A673 (cell line): ENCODE data around the gene GLYR1. TPM values are rescaled to one million over a fixed set of nuclear protein-coding genes. Genes with fewer than 3 reads are reported as not detected.

Source experiments
- BruUV-seq: library from RNA; stranded (reverse); fragments of 400-500 nt; replicated peaks from 2 replicates; lab custom pipeline; 2021; lab: Mats Ljungman, UMichigan
- CTCF ChIA-PET: fragments of 300-600 bp; sonication (Branson Sonifier 250); formaldehyde crosslinking; loops from one replicate; lab custom pipeline; 2022; ENCODE audit warnings: antibody characterized with exemption; lab: Charles Lee
- POLR2A ChIA-PET: fragments of 300-600 bp; sonication (Branson Sonifier 250); formaldehyde crosslinking; loops from one replicate; lab custom pipeline; 2022; ENCODE audit warnings: antibody characterized with exemption; ENCODE audit not compliant: low non-redundant PET; lab: Charles Lee
- DNase-seq: peaks from one replicate; pipeline ENCODE4 v3.0.0-alpha.2; 2015; ENCODE audit warnings: low spot score
- H3K27ac ChIP-seq: fragments of 200-600 bp; sonication (generic); 2 replicates; pipeline ENCODE4 v1.5.1; 2016; ENCODE audit warnings: mixed run types, low read depth, mild to moderate bottlenecking, mixed read lengths, antibody characterized with exemption, low read length; ENCODE audit not compliant: poor library complexity, severe bottlenecking
- H3K27me3 ChIP-seq: fragments of 200-600 bp; sonication (generic); replicated peaks from 2 replicates; pipeline ENCODE4 v1.6.1; 2017; ENCODE audit warnings: mixed run types, low read depth, mild to moderate bottlenecking, mixed read lengths, antibody characterized with exemption, low read length; ENCODE audit not compliant: insufficient read depth, poor library complexity
- H3K36me3 ChIP-seq: fragments of 200-600 bp; sonication (generic); 2 replicates; pipeline ENCODE4 v1.6.1; 2016; ENCODE audit warnings: mixed run types, mild to moderate bottlenecking, mixed read lengths, antibody characterized with exemption, low read length; ENCODE audit not compliant: insufficient read depth, poor library complexity, severe bottlenecking
- H3K4me1 ChIP-seq: fragments of 200-600 bp; sonication (generic); 2 replicates; pipeline ENCODE4 v1.6.1; 2017; ENCODE audit warnings: mixed run types, mild to moderate bottlenecking, mixed read lengths, antibody characterized with exemption, low read length; ENCODE audit not compliant: insufficient read depth, poor library complexity, severe bottlenecking
- H3K4me3 ChIP-seq: fragments of 200-600 bp; sonication (generic); 2 replicates; pipeline ENCODE4 v1.5.1; 2016; ENCODE audit warnings: low read depth, mixed run types, mild to moderate bottlenecking, mixed read lengths, low read length; ENCODE audit not compliant: poor library complexity, severe bottlenecking
- H3K9me3 ChIP-seq: fragments of 200-600 bp; sonication (generic); 2 replicates; pipeline ENCODE4 v1.6.1; 2016; ENCODE audit warnings: mixed run types, low read depth, mild to moderate bottlenecking, mixed read lengths, antibody characterized with exemption, low read length; ENCODE audit not compliant: poor library complexity, severe bottlenecking
- EZH2 ChIP-seq: fragments of 200-600 bp; sonication (generic); IDR thresholded peaks from 2 replicates; pipeline ENCODE4 v1.6.1; 2017; ENCODE audit warnings: borderline replicate concordance, low read depth, mild to moderate bottlenecking, mixed read lengths, antibody characterized with exemption, low read length; ENCODE audit not compliant: poor library complexity, severe bottlenecking
- intact Hi-C: fragments of 100-400 bp; cut with micrococcal nuclease; formaldehyde crosslinking; loops from one replicate; pipeline ENCODE4 v1.10.0; 2022; ENCODE audit not compliant: unreplicated experiment
- total RNA-seq: library from RNA; stranded (reverse); gene quantifications from 2 replicates; pipeline ENCODE4 v1.2.3, GENCODE V29; 2021
- TF ChIP-seq, protein P1 (sequence below): fragments of 300-800, 200-600 bp; sonication (generic); conservative IDR thresholded peaks from 2 replicates; pipeline ENCODE4 v1.5.1; 2017; ENCODE audit warnings: low read depth, mild to moderate bottlenecking, antibody characterized with exemption, low read length, moderate library complexity, mixed read lengths

Gene GLYR1
- total RNA-seq, 1 experiment from 2014 or later = 128 TPM

DNA sequence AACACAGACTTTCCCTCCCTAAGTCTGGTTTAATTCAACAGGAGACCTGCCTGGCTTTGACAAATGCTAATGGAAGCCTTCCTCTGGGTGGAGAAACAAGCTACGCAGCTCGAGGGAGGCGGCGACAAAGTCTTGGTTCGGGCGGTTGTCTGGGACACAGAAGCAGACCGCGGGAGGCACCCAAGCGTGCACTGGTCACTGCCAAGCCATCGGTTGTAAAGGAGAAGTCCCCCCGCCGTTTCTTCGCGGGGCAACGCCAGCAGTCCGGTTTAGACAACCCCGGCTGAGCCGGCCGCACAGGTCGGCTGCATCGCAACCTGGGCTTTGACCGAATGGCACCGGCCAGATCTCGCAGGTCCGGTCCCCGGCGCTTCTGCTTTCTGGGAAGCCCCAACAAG lies 586 bp downstream of the GLYR1 start:
- H3K4me1 ChIP-seq = peaks cover 8% of the 10 kb centered on the region
- ChIA-PET POLR2A (no interaction called here), CTCF (no interaction called here)
- intact Hi-C loops = loop anchor here (10.0 kb wide), 1 partner anchor 248 kb away; the partner anchor contains the start of gene EEF2KMT
- H3K4me3 ChIP-seq = peak overlapping the region; percentile 99
- no TSS peak for BruUV-seq
- TF ChIP-seq EZH2 = no peak
- TF ChIP-seq, protein P1, sequence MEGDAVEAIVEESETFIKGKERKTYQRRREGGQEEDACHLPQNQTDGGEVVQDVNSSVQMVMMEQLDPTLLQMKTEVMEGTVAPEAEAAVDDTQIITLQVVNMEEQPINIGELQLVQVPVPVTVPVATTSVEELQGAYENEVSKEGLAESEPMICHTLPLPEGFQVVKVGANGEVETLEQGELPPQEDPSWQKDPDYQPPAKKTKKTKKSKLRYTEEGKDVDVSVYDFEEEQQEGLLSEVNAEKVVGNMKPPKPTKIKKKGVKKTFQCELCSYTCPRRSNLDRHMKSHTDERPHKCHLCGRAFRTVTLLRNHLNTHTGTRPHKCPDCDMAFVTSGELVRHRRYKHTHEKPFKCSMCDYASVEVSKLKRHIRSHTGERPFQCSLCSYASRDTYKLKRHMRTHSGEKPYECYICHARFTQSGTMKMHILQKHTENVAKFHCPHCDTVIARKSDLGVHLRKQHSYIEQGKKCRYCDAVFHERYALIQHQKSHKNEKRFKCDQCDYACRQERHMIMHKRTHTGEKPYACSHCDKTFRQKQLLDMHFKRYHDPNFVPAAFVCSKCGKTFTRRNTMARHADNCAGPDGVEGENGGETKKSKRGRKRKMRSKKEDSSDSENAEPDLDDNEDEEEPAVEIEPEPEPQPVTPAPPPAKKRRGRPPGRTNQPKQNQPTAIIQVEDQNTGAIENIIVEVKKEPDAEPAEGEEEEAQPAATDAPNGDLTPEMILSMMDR = no peak
- DNase-seq = peak; percentile 25
- no peaks in the 10 kb centered on the region for H3K9me3 ChIP-seq
- H3K36me3 ChIP-seq = peaks cover 36% of the 10 kb centered on the region
- H3K27me3 ChIP-seq = no peaks in the 10 kb centered on the region
- peak overlapping the region; percentile 97 for H3K27ac ChIP-seq

DNA sequence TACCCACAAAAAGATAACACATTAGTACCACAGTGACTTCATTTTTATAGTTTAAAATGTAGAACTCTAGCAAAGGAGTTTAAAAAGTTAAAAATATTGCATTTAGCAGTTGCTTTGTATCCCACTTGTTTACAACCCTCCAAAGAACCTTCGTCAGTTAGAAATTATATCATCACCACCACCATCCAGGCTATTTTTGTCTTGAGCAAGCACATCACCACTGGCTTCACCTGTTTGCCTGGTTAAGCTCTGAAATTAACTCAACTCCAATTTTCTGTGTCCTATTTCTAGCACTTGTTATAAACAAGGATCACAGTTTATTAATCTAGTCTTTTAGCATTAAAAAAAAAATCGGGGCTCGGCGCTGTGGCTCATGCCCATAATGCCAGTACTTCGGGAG lies 6.1 kb downstream of the GLYR1 start:
- ChIA-PET POLR2A (no interaction called here), CTCF (no interaction called here)
- no peak overlapping the region for H3K4me3 ChIP-seq
- intact Hi-C loops = loop anchor here (10.0 kb wide), 1 partner anchor 254 kb away; the partner anchor contains the start of gene EEF2KMT
- H3K27me3 ChIP-seq = no peaks in the 10 kb centered on the region
- no peak overlapping the region for H3K27ac ChIP-seq
- BruUV-seq = no TSS peak
- no peaks in the 10 kb centered on the region for H3K4me1 ChIP-seq
- no peaks in the 10 kb centered on the region for H3K9me3 ChIP-seq
- no peak for DNase-seq
- H3K36me3 ChIP-seq = peaks cover 83% of the 10 kb centered on the region
- TF ChIP-seq EZH2 = no peak
- TF ChIP-seq, protein P1 = no peak

DNA sequence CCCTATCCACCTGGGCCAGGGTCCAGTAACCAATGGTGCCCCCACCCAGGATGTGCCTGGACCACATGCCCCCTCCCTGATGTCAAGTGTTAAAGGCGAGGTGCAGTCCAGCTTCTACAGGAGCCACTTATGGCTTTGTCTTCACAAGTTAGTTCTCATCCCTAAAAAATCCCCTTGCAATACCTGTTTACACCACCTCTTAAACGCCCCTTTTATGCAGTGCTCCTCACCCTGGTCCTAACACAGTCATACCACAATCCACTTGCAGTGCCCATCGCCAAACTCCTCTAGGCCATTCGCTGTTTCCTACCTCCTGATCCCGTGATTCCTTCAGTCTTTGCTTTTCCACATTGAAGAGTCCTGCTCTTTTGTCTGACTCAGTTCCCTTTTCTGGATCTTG lies 7.1 kb downstream of the GLYR1 start:
- Histone ChIP-seq H3K4me3 (no peak overlapping the region), H3K36me3 (peaks cover 80% of the 10 kb centered on the region), H3K9me3 (no peaks in the 10 kb centered on the region), H3K4me1 (no peaks in the 10 kb centered on the region), H3K27me3 (no peaks in the 10 kb centered on the region), H3K27ac (no peak overlapping the region)
- ChIA-PET POLR2A (no interaction called here), CTCF (no interaction called here)
- intact Hi-C loops = loop anchor here (10.0 kb wide), 1 partner anchor 255 kb away; the partner anchor contains the start of gene EEF2KMT
- no peak for DNase-seq
- TF ChIP-seq, protein P1 = no peak
- TF ChIP-seq EZH2 = no peak
- no TSS peak for BruUV-seq
